Right cardiac atrium (tissue), 5 donors: ENCODE results near the gene TCF15. TPM values are rescaled to one million over a fixed set of nuclear protein-coding genes. Genes with fewer than 3 reads are reported as not detected.

Experiments
- ATAC-seq, 2 donors: fragments of 200-7000 bp; cut with Tn5 transposase; one replicate each; pipeline versions ENCODE4 v1.8.0 to v1.9.1; 2020; ENCODE audit warnings: moderate library complexity in 2 of 2, mild to moderate bottlenecking in 1 of 2
- DNase-seq, 3 donors: peaks; one replicate each; pipeline ENCODE4 v3.0.0-alpha.2; 2020
- H3K27ac ChIP-seq: one replicate; pipeline ENCODE4 v1.5.1; 2013; ENCODE audit warnings: mild to moderate bottlenecking, low read length, control low read depth, moderate library complexity
- H3K27me3 ChIP-seq: one replicate; pipeline ENCODE4 v1.6.1; 2013; ENCODE audit not compliant: control insufficient read depth, insufficient read depth
- H3K4me1 ChIP-seq: one replicate; pipeline ENCODE4 v1.6.1; 2013; ENCODE audit warnings: low read length; ENCODE audit not compliant: control insufficient read depth, insufficient read depth
- H3K4me3 ChIP-seq: one replicate; pipeline ENCODE4 v1.5.1; 2013; ENCODE audit warnings: low read length, control low read depth
- H3K9me3 ChIP-seq: one replicate; pipeline ENCODE4 v1.6.1; 2013; ENCODE audit warnings: low read length; ENCODE audit not compliant: control insufficient read depth
- WGBS: extraction: QIAGEN DNeasy Blood & Tissue Kit; methylation state at CpG from one replicate; pipeline ENCODE4 v1.1.7; 2013; 5-methylcytosine and 5-hydroxymethylcytosine counted together
- intact Hi-C, 4 donors: fragments of 100-400 bp; cut with DNase I; formaldehyde crosslinking; loops; one replicate each; pipeline versions ENCODE4 v1.11.0 to v1.14.0; 2022 to 2023
- polyA plus RNA-seq: library from polyadenylated mRNA; stranded (reverse); fragments of 200-250 nt; gene quantifications from one replicate; pipeline ENCODE4 v1.2.3, GENCODE V29; 2013
- total RNA-seq, 4 donors: library from RNA; stranded (reverse); fragmentation: NEBNext Ultra II Directional; extraction: Animal tissue kit (Norgen Biotek cat#: 25700); gene quantifications; one replicate each; pipeline ENCODE4 v1.2.1, GENCODE V29; 2021
- donor health status: healthy with polysubstance abuse.
- donor health status: DM: no; HTN: yes; CAD: no.
- donor health status: DM: no; HTN: no; CAD: no.
- donor health status: DM: no; HTN: yes; CAD: no; lungs with severe emphysema.
- donor health status: DM: yes; HTN: yes; CAD: no.

The TCF15 gene
- total and polyA plus RNA-seq, 5 donors = 4.0 to 9.3 (median 7.4) TPM

DNA sequence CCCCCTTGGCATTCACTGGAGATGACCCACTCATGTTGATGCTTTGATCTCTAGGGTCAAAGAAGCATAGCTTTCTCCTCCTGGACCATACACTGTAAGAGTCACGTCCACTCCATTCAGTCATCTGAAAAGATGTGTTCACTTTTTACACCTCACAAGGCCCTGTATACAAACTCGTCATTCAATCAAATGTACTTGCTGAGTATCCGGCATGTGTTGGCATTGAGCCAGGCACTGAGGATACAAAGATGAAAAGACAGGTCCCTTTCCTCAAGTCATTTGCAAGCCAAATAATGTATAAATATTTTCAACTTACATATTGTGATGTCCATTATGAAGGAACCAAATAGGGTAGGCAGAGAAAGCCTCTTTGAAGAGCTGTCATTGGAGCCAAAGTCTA lies 34.0 kb downstream of the TCF15 start:
- 40% methylated on average over 3 of the region's 3 CpGs for WGBS
- DNase-seq = no peak
- Histone ChIP-seq H3K4me3 (no peak overlapping the region), H3K27me3 (no peaks in the 10 kb centered on the region), H3K4me1 (peaks cover 10% of the 10 kb centered on the region), H3K27ac (peak overlapping the region; percentile 32), H3K9me3 (no peaks in the 10 kb centered on the region)
- intact Hi-C loops = no loop called here
- ATAC-seq = no peak

DNA sequence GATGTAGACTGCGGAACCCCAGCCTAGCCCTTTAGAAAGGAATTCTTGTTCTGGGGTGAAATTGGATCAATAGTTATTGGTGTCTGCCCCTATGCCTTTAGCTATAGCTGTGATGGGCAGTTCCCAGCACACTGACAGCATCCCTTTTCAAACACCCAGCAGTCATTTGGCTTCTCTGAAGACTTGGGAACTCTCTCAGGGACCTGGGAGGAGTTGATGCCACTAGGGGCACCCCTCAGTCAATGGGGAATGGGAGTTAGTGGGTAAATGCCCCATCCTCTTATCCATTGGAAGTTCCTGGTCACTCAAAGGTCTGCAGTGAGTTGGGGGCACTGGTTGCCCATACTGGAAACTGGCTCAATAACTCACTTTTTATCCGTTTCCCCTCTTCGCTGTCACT lies 34.9 kb downstream of the TCF15 start:
- DNase-seq = no peak
- no peak for ATAC-seq
- 97% methylated on average over 3 of the region's 3 CpGs for WGBS
- H3K4me1 ChIP-seq = peaks cover 10% of the 10 kb centered on the region
- H3K9me3 ChIP-seq = no peaks in the 10 kb centered on the region
- no peak overlapping the region for H3K4me3 ChIP-seq
- intact Hi-C loops = no loop called here
- H3K27ac ChIP-seq = peak overlapping the region; percentile 7
- no peaks in the 10 kb centered on the region for H3K27me3 ChIP-seq

DNA sequence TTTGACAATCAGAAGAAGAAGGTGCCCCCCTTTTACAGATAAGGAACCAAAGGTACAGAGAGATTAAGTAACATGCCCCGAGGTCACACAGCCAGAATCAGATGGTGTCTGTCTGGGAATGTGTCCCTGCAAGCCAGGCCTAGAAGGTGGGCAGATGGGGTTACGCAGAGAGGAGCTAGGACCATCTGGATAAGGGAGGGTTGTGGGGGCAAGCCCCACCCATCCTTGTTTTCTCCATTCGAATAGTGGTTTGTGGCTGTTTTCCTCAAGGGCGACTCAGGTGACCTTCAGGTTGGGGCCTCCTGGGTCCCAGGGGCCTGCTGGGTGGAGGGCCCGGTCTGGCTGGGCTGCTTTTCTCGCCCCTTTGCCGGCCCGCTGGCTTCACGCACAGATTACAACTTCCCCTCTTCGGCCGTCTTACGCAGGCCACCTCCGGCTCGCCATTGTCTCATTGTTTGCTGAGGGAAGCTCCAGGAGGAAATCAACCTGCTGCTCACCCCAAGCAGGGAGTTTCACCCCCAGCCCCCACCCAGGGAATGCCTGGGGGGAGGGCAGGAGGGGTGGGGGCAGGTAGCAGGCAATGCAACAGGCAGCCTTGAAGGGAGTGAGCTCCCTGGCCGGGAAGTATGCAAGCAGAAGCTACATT lies 35.7 kb downstream of the TCF15 start:
- Histone ChIP-seq H3K27me3 (no peaks in the 10 kb centered on the region), H3K4me1 (peaks cover 10% of the 10 kb centered on the region), H3K9me3 (no peaks in the 10 kb centered on the region), H3K27ac (peak overlapping the region; percentile 34), H3K4me3 (no peak overlapping the region)
- WGBS = 64% methylated on average over 15 of the region's 15 CpGs
- intact Hi-C loops = no loop called here
- ATAC-seq (peak; percentile 34 to 69), DNase-seq (peak; percentile 27 to 75 (median 68))

DNA sequence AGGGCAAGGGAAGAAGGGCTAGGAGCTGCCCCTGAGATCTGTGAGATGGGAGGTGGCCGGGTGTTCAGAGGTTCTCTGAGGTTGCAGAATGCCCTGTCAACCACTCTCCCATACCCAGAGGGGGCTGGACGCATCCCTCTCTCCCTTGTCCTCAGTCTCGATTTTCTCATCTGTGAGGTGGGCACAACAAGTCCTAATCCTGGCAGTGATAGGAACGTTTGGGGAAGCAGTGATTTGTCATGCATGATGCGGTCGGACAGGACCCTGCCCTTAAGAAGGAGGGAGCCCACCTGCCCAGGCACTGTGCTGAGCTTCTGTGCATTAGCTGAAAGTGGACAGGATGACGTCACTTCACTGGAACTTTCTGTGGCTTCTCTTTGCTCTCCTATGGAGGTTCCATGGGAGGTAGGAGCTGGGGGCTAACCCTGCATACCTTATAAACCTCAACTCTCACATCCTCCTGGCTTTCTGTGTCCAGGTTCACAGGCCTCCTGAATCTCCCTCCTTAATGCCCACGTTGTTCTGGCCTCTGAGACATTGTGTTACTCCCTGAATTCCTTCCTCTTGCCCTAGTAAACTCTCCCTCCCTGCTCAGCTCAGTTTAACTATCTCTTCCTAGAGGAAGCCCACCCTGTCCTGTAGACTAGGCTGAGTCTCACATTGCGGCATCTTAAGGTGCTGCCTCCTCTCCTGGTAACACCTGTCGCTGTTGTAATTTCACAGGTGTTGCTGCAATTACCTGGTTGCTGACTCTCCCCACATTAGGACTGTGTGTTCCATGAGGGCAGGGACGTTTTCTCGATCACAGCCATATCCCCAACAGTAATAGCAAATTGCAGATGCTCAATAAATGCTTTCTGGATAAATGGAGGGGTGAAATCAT lies 36.5 kb downstream of the TCF15 start:
- no peak overlapping the region for H3K4me3 ChIP-seq
- ATAC-seq = no peak
- no peaks in the 10 kb centered on the region for H3K27me3 ChIP-seq

DNA sequence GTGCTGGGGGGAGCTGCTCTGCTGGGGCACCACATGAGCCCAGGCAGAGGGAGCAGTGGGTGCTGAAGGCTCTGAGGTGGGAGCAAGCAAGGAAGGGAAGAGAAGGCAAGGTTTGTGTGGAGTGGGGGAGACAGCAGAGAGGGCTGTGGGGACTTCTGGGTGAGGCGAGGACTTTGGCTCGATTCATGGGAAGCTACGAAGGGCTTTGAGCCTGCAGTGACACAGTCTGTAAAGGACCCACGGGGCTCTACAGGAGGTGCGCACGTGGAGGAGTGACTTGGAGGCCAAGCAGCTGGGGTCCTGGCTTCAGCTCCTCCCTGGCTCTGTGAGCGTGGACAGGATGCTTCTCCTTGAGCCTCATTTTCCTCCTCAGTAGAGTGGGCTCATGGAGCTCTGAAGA lies 37.4 kb downstream of the TCF15 start:
- DNase-seq = peak in 1 of 3 donors; percentile 56
- H3K9me3 ChIP-seq = no peaks in the 10 kb centered on the region
- WGBS = 47% methylated on average over 7 of the region's 7 CpGs
- H3K4me3 ChIP-seq = no peak overlapping the region
- H3K27me3 ChIP-seq = no peaks in the 10 kb centered on the region
- ATAC-seq = no peak
- intact Hi-C loops = no loop called here
- peak overlapping the region; percentile 75 for H3K27ac ChIP-seq
- H3K4me1 ChIP-seq = peaks cover 19% of the 10 kb centered on the region

More for the DNA sequence above, 36.5 kb downstream of the TCF15 start:
- no peak for DNase-seq
- H3K9me3 ChIP-seq = no peaks in the 10 kb centered on the region
- intact Hi-C loops = no loop called here
- peaks cover 14% of the 10 kb centered on the region for H3K4me1 ChIP-seq
- peak overlapping the region; percentile 75 for H3K27ac ChIP-seq
- 76% methylated on average over 12 of the region's 12 CpGs for WGBS

DNA sequence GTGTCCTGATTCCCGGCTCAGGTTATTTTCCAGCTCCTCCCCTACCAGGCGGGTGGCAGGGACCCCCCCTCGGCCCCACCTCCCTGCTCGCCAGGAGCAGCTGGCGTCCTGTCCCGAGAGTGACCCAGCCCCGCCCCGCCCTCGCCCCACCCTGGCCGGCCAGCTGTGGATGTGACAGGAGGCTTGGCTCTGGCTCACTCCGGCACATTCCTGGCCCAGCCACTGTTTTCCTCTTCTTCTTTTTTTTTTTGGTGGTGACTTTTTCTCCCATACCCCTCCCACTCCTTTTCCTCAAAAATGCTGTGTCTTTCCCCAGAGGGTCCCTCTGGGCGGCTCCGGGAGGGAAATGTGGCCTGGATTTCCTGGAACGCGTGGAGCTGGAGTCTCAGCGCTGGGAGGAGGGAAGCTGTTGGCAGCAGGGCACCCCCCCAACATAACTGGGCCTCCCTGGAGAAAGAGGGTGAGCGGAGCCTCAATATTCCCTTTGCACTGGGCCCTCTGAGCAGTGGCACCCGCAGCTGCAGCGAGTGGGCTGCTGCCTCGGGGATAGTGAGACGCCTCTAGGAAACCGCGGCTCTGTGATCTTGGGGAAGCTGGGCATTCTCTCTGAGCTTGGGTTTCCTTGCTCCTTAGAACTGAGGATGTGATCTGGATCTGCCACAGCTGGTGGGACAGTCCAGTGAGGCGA lies 38.2 kb downstream of the TCF15 start:
- Histone ChIP-seq H3K4me1 (peaks cover 16% of the 10 kb centered on the region), H3K27me3 (no peaks in the 10 kb centered on the region), H3K27ac (peak overlapping the region; percentile 75), H3K4me3 (no peak overlapping the region), H3K9me3 (no peaks in the 10 kb centered on the region)
- intact Hi-C loops = no loop called here
- ATAC-seq (peak; percentile 84 to 86), DNase-seq (peak; percentile 80 to 94 (median 90))
- 13% methylated on average over 24 of the region's 24 CpGs for WGBS

DNA sequence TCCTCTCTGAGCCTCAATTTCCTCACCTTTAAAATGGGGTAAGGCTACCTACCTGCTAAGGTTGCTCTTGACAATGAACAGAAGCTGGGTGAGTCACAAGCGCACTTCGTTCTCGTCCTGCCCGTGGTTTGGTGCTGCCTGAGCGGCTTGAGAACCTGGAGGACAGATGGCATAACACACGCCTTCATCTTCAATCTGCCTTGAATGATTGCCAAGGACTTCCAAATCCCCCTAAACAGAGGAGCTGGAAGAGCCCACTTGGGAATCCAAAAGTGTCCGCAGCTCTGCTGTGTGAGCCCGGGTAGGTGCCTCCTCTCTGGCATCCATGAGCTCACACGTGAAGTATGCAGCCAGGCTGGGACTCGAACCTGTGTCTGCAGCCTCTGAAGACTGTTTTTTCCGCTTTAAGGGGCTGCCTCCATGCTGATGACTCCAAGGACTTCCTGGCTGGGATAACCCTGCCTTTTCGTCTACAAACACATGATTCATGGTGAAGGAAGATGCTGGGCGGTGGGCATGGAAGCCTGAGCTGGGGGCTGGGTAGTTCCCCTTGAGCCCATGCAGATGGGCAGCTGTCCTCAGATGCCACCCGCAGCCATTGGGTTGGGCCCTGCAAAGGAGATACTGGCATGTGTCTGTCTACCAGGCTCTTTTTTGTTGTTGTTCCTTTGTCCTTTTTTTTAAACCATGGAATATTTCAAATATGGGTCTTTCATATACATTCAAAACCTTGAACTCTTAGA lies 41.3 kb downstream of the TCF15 start:
- WGBS = 44% methylated on average over 14 of the region's 14 CpGs
- no peak overlapping the region for H3K4me3 ChIP-seq
- peak overlapping the region; percentile 88 for H3K27ac ChIP-seq
- no peak for ATAC-seq
- peaks cover 15% of the 10 kb centered on the region for H3K4me1 ChIP-seq
- intact Hi-C loops = loop anchor here in 2 of 4 donors (5.0 to 10.0 kb wide), 2 partner anchors 33 to 156 kb away; no protein-coding TSS in a partner anchor
- no peak for DNase-seq
- no peaks in the 10 kb centered on the region for H3K9me3 ChIP-seq
- no peaks in the 10 kb centered on the region for H3K27me3 ChIP-seq

DNA sequence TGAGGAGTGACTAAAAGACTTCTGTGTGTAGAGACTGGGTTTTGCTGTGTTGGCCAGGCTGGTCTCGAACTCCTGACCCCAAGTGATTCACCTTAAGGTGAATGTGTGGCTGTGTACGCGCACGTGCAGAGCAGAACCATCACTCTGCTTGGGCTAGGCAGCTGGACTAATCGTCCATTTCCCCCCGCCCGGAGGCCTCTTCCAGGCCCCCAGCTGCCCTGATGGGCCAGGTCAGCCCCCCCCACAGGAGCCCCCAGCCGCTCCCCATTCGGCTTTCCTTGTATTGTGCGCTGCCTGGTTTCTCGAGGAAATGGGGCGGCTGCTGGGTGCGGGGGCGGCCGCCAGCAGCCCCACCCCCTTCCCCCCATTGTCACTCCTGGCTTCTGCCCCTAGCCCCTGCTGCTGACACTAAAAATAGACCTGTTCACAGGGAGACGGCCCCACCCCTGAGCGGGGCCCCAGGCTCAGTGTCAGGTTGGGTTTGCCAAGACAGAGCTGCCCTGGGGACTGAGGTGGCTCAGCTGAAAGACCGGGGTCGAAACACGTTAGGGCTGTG lies 41.9 kb downstream of the TCF15 start:
- DNase-seq (peak; percentile 44 to 86 (median 68)), ATAC-seq (peak; percentile 59 to 76)
- Histone ChIP-seq H3K27ac (peak overlapping the region; percentile 88), H3K4me1 (peaks cover 13% of the 10 kb centered on the region), H3K4me3 (no peak overlapping the region), H3K9me3 (no peaks in the 10 kb centered on the region), H3K27me3 (no peaks in the 10 kb centered on the region)
- intact Hi-C loops = loop anchor here in 2 of 4 donors (5.0 to 10.0 kb wide), 2 partner anchors 34 to 157 kb away; no protein-coding TSS in a partner anchor
- 19% methylated on average over 20 of the region's 20 CpGs for WGBS

DNA sequence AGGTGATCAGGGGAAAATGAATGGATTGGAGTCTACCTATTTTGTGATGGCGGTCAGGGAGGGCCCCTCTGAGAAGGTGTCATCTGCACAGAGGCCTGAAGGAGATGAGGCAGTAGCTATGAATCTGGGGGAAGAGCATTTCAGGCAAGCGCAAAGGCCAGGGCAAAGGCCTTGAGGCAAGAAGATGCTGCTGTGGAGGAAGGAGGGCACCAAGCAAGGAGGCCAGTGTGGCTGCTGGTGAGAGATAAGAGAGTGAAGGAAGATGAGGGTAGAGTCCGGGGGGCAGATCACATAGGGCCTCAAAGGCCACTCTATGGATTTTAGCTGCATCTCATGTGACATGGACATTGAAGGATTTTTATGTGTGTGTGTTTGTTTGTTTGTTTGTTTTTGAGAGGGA lies 45.9 kb downstream of the TCF15 start:
- intact Hi-C loops = loop anchor here in 3 of 4 donors (5.0 to 10.0 kb wide), 4 partner anchors 83 to 173 kb away; no protein-coding TSS in a partner anchor
- H3K27me3 ChIP-seq = no peaks in the 10 kb centered on the region

DNA sequence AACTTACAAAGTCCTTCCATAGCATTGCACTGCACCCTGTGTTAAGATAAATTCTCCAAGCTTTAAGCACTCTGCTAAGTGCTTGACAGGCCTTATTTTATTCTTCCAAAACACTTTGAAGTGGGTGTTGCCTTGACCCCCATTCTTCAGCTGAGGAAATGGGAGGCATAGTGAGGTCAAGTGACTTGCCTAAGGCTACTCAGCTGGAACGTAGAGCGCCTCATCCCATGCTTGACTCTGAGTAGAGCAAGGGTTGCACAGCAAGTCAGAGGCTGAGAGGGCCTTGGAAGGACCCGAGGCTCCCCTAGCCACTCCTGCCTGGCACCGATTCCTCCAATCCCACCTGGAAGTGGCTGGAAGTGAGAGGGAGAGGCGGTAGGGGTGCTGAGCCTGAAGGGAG lies 46.9 kb downstream of the TCF15 start:
- 79% methylated on average over 5 of the region's 5 CpGs for WGBS
- Histone ChIP-seq H3K9me3 (no peaks in the 10 kb centered on the region), H3K4me1 (peaks cover 5% of the 10 kb centered on the region), H3K27ac (no peak overlapping the region), H3K4me3 (no peak overlapping the region), H3K27me3 (no peaks in the 10 kb centered on the region)
- intact Hi-C loops = loop anchor here in 3 of 4 donors (2.0 to 10.0 kb wide), 5 partner anchors 82 to 174 kb away; no protein-coding TSS in a partner anchor
- DNase-seq (no peak), ATAC-seq (no peak)

More for the DNA sequence above, 45.9 kb downstream of the TCF15 start:
- ATAC-seq (no peak), DNase-seq (no peak)
- H3K4me3 ChIP-seq = no peak overlapping the region
- H3K27ac ChIP-seq = no peak overlapping the region
- WGBS = 97% methylated on average over 3 of the region's 3 CpGs
- H3K4me1 ChIP-seq = peaks cover 10% of the 10 kb centered on the region
- no peaks in the 10 kb centered on the region for H3K9me3 ChIP-seq
